K562 (cell line): Measurements from ENCODE around the gene VTI1B. TPM values are rescaled to one million over a fixed set of nuclear protein-coding genes. Genes with fewer than 3 reads are reported as not detected.

Source experiments
- BHLHE40 ChIP-seq: IDR thresholded peaks from 2 replicates; pipeline ENCODE4 v1.6.1; 2011; ENCODE audit warnings: low read length, improper control_type of control experiment
- HBP1 ChIP-seq: fragments of 450-650 bp; formaldehyde crosslinking; IDR thresholded peaks from 2 replicates; pipeline ENCODE4 v1.4.0; 2022; ENCODE audit warnings: missing genetic modification characterization
- L3MBTL2 ChIP-seq: fragments of 450-650 bp; IDR thresholded peaks from 2 replicates; pipeline ENCODE4 v1.6.1; 2016; ENCODE audit warnings: mild to moderate bottlenecking, moderate library complexity
- LCOR ChIP-seq: sonication (generic); formaldehyde crosslinking; IDR thresholded peaks from 2 replicates; pipeline ENCODE4 v1.8.0; 2022; ENCODE audit warnings: mild to moderate bottlenecking, missing genetic modification reagents
- NCOA2 ChIP-seq, 2 experiments: fragments of 450-650 bp; IDR thresholded peaks; 2 replicates each; pipeline ENCODE4 v1.6.1; 2018; ENCODE audit warnings: mild to moderate bottlenecking in 2 of 2, moderate library complexity in 1 of 2; ENCODE audit not compliant: partially characterized antibody in 2 of 2
- PRDM10 ChIP-seq: fragments of 450-650 bp; IDR thresholded peaks from 2 replicates; pipeline ENCODE4 v1.6.1; 2018; ENCODE audit not compliant: partially characterized antibody
- SOX6 ChIP-seq: fragments of 450-650 bp; IDR thresholded peaks from 2 replicates; pipeline ENCODE4 v1.6.1; 2014; ENCODE audit warnings: mild to moderate bottlenecking
- ZBTB40 ChIP-seq, 2 experiments: fragments of 450-650 bp in 1 of 2; sonication (generic) in 1 of 2; formaldehyde crosslinking in 1 of 2; IDR thresholded peaks; 2 replicates each; pipeline versions ENCODE4 v1.7.1 to v1.9.0; 2016 to 2022; ENCODE audit warnings: inconsistent platforms in 1 of 2, mild to moderate bottlenecking in 1 of 2, missing genetic modification reagents in 1 of 2
- ZC3H11A ChIP-seq: IDR thresholded peaks from 2 replicates; pipeline ENCODE4 v1.6.1; 2012; ENCODE audit warnings: low read depth, low read length, improper control_type of control experiment
- ZFP36 ChIP-seq: fragments of 150-350 bp; IDR thresholded peaks from 2 replicates; pipeline ENCODE4 v1.6.1; 2018; ENCODE audit warnings: low read length, low read depth; ENCODE audit not compliant: partially characterized antibody
- ZNF217 ChIP-seq: sonication (generic); formaldehyde crosslinking; IDR thresholded peaks from 2 replicates; pipeline ENCODE4 v1.8.0; 2022; ENCODE audit warnings: mild to moderate bottlenecking, missing genetic modification reagents
- ZNF77 ChIP-seq: fragments of 250-450 bp; sonication (Bioruptor Pico); IDR thresholded peaks from 2 replicates; pipeline ENCODE4 v1.5.0; 2020
- ZNF785 ChIP-seq: fragments of 250-450 bp; sonication (Bioruptor Pico); IDR thresholded peaks from 2 replicates; pipeline ENCODE4 v1.4.0; 2020; ENCODE audit warnings: mild to moderate bottlenecking
- polyA plus RNA-seq, 8 experiments: library from polyadenylated mRNA; depleted of rRNA in 4 of 8; stranded (reverse) in 5 of 8; unstranded in 3 of 8; fragments of >200 nt; fragmentation: Nextera tagmentation in 2 of 8; fragmentation: Illumina TruSeq in 1 of 8; extraction: Ambion mirVana in 2 of 8; extraction: Trizol in 1 of 8; gene quantifications; 2 replicates each; pipeline versions ENCODE4 v1.2.1 to v1.2.3, GENCODE V29; 2011 to 2014; ENCODE audit warnings: inconsistent platforms in 1 of 8, missing spikeins in 1 of 8
- total RNA-seq, 7 experiments: library from RNA; depleted of rRNA in 6 of 7; stranded (reverse); fragments of >200 nt in 6 of 7; fragmentation: Illumina TruSeq in 2 of 7; extraction: Trizol in 2 of 7; gene quantifications; 2 replicates each; pipeline versions ENCODE4 v1.2.1 to v1.2.3, GENCODE V29; 2011 to 2021; ENCODE audit warnings: low replicate concordance in 1 of 7

Gene VTI1B
- total and polyA plus RNA-seq, 9 of the 15 experiments (the other 6 are each of a cell fraction or from before 2014, with no cell fraction given): 7.8 to 69.8 (median 50.1) TPM

GRCh38 chr14:67599698-67600561 is 74.5 kb downstream of the VTI1B start, which contains the start of gene PIGH (continued):
- TF ChIP-seq ZBTB40 (IDR thresholded peaks at IDR 0.05): 0 out of 2 replicates have a peak, but pooled peaks have one; percentile 39
- TF ChIP-seq ZBTB40 (CRISPR knock-in tag; IDR thresholded peaks at IDR 0.05): no peak
- no peak for TF ChIP-seq SOX6
- no peak for TF ChIP-seq ZNF77 (CRISPR knock-in tag)
- no peak for TF ChIP-seq LCOR (CRISPR knock-in tag)
- no peak for TF ChIP-seq ZFP36
- no peak for TF ChIP-seq ZNF785 (CRISPR knock-in tag)
- TF ChIP-seq PRDM10: peak; percentile 50
- TF ChIP-seq NCOA2 (IDR thresholded peaks at IDR 0.05; ENCODE audit: partially characterized antibody in 2 of 2): no peak
- no peak for TF ChIP-seq ZC3H11A
- no peak for TF ChIP-seq HBP1 (CRISPR knock-in tag)
- no peak for TF ChIP-seq ZNF217 (CRISPR knock-in tag)
- TF ChIP-seq L3MBTL2: peak; percentile 51
- TF ChIP-seq BHLHE40: 0 out of 2 replicates have a peak, but pooled peaks have one; percentile 19
